GM11168 (cell line): ENCODE results near the gene RIN1.

Source experiments
- in situ Hi-C: fragments of 300-500 bp; cut with MboI; formaldehyde crosslinking; loops from one replicate; pipeline ENCODE4 v1.12.0; 2022; ENCODE audit warnings: low sequenced_read_pairs; ENCODE audit not compliant: unreplicated experiment

RIN1 gene

DNA sequence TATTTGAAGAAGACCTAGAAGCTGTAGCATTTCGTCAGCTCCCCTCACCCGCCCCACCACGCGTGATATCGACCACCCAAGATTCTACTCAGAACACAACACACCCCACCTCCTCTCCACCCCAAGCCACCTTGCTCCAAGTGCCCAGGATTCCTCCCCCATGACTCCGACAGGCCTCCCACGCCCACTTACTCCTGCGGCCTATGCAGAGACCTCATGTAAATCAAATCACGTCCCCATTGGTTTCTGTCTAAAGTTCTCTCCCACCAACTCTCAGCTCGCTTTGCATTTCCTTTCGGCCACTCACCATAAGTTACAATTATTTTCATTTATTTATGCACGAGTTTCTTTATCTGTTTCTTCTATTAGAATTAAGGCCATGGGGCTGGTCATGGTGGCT, 33.6 kb downstream of the RIN1 start:
- in situ Hi-C loops, result no loop called here

DNA sequence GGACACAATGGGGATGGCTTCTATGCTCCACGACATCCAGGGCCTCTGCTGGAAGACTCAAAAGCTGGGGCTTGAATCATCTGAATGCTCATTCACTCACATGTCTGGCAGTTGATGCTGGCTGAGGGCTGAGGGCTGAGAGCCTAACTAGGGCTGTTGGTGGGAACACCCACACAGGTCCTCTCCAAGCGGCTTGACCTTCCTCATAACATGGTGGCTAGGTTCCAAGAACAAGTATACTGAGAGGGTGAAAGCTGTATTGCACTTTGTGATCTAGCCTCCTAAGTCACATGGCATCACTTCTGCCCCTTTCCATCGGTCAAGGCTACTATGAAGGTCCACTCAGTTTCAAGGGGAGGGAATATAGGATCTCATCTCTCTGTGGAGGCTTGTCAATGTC, 37.0 kb downstream of the RIN1 start:
- in situ Hi-C loops, result no loop called here

DNA sequence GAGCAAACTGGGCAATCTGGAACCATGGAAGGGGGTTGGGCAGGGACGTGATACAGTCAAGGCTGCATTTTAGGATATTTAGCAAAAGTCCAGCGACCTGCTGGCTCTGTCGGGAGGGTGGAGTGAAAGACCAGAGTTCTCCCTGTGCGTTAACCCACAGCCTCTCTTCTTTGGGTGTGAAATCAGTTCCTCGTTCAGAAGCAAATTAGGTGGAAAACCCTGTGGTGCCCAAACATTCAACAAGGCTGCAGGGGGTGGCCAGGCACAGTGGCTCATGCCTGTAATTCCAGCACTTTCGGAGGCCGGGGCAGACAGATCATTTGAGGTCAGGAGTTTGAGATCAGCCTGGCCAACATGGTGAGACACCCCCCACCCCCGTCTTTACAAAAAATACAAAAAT, 38.6 kb downstream of the RIN1 start:
- in situ Hi-C loops, result no loop called here

DNA sequence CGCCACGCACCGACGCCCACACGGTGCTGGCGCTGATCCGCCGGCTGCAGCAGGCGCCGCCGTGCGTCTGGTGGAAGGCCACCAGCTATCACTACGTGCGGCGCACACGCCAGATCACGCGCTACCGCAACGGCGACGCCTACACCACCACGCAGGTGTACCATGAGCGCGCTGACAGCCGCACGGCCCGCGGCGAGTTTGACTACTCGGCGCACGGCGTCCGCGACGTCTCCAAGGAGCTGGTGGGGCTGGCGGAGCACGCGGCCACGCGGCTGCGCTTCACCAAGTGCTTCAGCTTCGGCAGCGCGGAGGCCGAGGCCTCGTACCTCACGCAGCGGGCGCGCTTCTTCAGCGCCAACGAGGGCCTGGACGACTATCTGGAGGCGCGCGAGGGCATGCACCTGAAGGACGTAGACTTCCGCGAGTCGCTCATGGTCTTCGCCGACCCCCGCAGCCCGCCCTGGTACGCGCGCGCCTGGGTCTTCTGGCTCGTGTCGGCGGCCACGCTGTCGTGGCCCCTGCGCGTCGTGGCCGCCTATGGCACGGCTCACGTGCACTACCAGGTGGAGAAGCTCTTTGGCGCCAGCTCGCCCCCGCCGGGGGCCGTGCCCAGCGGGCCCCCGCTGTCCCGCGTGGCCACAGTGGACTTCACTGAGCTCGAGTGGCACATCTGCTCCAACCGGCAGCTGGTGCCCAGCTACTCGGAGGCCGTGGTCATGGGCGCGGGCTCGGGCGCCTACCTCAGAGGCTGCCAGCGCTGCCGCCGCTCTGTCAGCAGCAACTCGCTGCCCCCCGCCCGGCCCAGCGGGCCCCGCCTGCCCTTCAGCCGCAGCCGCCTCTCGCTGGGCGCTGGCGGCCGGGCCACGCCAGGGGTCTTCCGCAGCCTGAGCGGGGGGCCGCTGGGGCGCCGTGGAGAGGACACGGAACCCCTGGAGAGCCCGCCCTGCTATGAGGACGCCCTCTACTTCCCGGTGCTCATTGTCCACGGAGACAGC, 41.3 kb downstream of the RIN1 start:
- in situ Hi-C loops, result no loop called here

DNA sequence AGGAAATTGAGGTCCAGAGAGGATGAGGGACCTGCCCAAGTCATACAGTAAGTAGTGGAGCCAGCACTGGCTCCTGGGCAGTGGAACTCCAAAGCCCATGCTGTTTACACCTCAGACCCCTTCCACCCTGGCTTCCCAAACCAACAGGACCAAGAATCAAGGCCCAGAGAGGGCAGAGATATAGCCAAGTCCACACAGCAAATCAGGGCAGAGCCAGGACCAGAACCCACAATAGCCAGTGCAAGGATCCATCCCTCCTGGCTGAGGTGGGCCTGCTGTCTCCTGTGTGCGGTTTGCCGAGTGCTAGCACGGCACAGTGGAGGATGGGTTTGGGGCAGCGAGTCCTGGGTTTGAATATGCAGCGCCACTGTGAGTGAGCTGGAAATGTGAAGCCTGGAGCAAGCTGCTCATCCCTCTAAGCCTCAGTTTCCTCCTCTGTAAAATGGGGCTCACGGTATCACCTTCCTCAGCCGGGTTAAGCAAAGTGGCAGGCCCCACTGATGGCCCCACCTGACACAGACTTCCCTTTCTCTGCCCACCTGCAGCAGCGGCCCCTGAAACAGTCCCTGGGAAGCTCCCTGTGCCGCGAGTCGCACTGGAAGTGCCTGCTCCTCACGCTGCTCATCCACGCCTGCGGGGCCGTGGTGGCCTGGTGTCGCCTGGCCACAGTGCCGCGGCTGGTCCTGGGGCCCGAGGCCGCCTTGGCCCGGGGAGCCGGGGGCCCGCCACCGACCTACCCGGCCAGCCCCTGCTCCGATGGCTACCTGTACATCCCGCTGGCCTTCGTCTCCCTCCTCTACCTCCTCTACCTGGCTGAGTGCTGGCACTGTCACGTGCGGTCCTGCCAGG, 42.2 kb downstream of the RIN1 start:
- in situ Hi-C loops, result no loop called here

DNA sequence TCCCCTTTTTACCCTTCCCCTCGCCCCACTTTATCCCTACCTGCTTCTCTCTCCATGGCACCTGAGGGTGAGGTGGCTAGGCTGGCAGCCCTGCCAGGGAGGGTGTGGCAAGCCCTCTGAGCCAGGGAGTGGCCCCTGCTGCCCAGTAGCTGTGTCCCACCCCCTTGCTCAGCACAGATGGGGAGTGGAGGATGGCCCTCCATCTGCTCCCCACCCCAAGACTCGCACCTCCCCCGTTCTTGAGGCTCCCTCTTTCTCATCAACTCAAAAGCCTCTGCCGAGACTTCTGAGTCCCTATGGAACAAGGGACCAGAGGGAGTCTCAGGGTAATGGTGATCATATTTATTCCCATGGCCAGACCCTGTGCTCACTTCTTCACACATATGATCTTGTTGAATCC, 42.9 kb downstream of the RIN1 start:
- in situ Hi-C loops, result no loop called here

DNA sequence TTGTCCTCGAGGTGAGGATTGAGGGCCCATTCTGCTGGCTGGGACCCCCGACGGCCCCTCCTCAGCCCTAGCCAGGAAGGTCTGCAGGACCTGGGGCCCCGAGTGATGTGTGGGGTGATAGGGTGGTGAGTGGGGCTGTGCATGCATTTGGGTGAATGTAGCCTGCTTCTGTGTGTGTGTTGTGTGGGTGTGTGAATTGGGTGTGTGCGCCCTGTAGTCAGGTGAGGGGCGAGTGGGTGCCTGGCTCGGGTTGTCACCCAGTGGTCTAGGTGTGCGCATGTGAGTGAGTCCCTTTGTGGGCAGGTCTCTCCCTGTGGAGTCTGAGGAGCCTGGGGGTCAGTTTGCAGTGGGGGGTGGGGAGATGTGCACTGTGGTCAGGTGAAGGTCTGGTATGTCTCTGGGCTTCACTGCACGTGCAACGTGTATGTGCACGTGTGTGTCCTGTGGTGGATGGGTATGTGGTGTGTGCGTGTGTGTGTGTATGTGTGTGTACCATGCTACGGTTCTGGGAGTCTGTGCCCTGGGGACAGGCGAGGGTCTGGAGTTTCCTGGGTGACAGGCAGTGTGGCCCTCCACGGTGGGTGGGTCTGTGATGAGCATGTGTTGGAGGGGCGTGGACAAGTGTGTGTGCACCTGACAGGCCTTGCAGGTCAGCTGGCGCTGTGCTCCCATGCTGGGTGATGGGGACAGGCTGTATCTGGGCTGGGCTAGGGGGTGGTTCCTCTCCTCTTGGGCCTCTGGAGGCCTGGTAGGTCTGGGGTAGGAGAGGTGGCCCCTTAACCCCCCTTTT, 43.5 kb downstream of the RIN1 start:
- in situ Hi-C loops, result no loop called here

DNA sequence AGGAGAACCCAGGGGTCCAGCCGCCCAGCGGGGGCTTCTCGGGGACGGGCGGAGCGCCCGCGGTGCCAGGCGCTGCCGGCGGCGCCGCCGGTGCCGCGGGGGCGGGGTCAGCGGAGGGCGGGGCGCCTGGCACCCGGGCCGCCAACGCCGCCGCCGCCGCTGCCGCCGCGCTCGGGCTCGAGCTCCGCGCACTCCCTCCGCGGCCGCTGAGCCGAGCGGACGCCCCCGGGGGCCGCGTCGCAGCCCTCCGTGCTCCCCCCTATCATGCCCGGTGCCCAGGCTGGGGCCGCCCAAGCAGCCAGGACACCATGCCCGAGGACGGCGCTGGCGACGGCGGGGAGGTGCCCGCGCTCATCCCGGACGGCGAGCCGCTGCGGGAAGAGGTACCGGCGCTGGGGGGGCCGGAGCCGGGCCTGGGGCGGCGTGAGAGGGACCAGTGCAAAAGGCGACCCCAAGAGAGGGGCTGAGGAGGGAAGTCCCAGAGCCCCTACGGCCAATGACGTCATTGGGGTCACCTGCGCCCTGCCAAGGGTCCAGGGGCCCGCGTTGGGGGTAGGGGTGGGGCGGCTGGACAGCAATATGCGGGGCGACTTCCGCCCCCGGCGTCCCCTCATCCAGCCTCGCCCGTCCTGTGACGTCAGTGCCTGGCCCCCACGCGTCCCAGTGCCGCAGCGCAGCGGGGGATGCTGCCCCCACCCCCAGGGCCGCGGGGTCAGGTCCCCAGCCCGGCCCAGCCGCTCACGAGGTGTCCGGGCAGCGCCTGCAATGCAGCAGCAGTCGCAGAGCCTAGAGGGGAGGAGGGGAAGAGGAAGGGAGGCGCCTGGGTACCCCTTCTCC, 44.3 kb downstream of the RIN1 start, which contains the start of gene TMEM151A:
Gene TMEM151A, plus strand, starts transcription at position 189 of the 837 bp plus-strand sequence. Its CDS starts 120 bp downstream, at position 309.
- in situ Hi-C loops, result no loop called here

DNA sequence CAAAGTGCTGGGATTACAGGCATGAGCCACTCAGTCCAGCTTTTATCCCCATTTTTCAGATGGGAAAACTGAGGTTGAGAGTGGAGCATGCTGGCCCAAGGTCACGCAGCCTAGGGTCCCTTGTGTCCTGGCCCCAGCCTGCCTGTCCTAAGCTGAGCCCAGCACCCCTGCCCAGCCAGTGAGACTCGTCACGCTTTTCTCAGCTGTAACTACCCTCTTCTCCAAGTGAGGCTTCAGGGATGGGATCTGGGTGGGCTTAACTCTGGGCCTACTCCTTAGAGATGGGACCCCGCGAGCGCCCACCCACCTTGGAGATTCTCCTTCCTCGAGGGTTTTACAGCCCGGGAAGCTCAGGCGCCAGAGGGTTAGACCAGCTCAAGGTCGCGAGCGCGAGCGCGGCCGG, 44.9 kb downstream of the RIN1 start:
- in situ Hi-C loops, result no loop called here

DNA sequence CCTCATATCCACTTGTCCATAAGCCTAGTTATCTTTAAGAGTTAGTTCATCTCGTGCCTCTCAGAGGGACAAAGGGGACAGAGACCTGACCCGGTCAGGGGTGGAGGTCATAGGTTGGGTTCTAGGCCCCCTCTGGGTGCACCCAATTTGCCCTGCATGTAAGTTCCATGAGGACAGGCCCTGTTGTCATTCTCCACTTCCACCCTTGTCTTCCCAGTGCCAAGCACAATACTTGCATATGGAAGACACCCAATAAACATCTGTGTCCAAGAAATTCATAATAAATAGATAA, 46.0 kb downstream of the RIN1 start:
- in situ Hi-C loops, result no loop called here

DNA sequence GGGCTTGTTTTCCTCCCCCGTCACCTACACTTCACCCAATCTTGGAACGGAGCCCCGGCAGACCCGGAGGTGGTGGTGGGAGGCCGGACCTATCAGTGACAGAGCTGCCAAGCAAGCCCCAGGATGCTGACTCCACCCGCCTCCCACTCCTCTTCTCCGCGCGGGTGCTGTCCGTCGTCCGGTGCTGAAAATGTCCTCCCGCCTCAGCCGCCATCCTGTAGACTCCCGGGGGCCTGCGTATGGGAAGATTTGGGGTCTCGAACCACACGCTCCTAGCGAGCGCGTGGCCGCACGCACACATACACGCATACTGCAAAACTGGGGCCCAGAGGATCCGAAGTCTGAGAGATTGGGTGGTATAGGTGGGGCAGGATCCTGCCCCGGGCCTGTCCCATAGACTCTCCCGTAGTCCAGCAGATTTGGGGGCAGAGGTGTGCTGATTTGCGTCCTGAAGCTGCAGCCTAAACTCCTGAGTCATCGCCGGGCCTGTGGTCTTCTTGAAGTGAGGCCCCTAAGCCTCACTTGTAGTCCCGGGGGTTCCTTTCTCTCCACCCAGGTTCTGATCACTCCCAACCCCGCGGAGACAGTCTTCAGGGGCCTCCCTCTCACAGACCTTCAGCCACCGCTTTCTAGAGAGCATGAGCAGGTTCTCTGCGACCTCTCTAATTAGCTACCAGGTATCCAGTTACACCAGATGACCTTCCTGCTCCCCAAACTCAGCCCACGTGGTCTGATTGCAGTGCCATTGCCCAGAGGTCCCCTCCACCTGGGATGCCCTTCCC, 46.5 kb downstream of the RIN1 start:
- in situ Hi-C loops, result no loop called here

DNA sequence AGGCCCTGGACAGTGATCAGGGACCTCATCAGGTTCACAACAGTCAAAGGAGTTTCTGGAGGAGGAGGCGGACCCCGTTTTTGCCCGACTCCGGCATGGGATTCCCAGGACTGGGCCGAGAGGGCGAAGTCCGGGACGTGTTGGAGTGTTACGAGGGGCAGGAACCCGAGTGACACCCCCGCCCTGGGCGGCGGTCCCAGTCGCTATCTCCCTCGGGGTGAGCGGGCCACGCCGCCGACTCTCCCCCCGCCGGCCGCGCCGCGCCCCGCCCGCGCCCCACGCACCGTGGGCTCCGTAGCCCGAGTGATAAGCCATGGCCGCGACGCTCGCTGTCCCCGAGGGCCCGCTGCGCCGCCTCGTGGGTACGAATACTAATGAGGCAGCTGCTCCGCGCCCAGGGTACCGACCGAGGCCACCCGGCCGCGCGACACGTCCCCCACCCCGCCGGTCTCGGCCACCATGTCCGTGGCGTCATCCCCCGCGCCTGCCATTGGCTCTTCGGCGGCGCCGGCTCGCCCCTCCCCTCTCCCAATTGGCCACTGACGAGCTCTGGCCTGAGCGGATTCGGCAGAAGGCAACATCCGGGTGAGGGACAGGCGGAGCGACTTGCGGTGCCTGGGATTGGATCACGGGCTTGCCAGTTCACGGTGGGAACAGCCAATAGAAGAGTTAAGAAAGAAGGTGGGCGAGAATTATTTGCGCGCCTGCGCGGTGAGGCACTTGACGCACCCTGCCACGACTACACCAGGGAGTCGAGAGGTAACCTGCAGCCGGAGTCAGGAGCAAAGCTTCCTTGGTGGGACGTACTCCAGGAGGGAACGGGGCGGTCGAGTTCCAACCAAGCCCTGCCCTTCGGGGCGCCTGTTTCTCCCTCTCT, 47.3 kb downstream of the RIN1 start, which contains the start of gene YIF1A:
Gene YIF1A, minus strand, starts transcription at position 473 of the 877 bp plus-strand sequence. Its CDS starts 158 bp downstream, at position 315.
- in situ Hi-C loops, result no loop called here

DNA sequence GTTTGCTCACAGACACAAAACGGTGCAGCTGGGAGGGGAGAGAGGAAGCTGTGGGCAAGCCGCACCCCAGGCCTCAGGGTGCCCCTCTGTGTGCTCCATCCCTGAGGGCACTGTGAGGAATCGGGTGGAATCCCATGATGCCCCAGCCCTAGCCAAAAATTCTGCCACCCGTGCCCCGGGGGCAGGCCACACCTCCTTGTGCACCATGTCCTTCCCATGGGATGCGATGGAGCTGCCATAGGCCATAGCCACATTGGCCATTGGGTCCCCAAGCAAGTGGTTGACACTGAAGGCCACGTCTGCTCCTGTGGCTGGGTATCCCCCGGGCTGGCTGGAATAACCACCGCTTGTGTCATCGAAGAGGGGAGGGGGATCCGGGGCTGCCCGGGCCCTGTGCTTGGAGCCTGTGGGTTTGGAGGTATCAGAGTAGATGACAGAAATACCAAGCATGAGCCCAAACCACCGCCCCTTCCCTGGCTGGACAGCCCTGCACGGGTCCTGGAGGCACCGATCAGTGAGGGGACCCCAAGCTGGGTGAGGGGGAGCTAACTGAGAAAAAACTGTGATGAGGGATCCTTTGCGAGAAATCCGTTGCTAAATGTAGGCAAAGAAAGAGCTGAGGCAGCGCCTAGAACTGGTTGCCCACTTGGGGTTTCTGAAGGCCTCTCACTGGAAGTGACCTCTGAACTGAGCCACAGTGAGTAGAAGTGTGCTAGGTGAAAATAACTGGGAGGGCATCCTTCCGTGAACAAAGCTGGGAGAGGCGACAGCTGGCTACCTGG, 48.2 kb downstream of the RIN1 start:
- in situ Hi-C loops, result no loop called here

DNA sequence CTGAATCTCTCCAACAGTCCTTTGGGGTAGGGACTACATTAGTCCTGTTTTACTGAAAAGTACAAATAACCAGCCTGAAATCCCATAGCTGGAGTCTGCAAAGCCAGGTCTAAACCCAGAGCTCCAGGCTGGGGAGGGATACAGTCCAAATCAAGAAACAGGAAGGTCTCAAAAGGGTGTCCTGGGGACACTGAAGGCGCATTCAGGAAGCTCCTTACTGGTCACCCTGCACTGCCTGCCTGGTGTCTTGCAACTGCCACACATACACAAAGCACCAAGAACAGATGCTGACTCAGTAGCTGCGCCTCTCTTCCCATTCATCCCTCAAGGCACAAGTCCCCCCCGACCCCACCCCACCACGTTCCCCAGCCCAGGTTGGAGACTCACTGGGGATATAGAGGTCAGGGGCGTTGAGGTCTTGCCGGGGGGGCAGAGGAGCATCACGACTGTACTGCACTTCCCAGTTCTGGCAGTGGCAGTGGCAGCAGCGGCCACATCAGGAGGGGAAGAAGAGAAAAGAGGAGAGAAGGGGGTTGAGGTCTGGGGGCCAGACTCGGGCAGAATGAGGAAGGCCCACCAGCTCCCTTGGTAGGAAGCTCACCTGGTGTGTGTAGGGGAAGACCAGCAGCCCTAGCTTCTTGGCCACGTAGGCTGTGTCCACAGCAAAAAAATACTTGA, 48.9 kb downstream of the RIN1 start:
- in situ Hi-C loops, result no loop called here

DNA sequence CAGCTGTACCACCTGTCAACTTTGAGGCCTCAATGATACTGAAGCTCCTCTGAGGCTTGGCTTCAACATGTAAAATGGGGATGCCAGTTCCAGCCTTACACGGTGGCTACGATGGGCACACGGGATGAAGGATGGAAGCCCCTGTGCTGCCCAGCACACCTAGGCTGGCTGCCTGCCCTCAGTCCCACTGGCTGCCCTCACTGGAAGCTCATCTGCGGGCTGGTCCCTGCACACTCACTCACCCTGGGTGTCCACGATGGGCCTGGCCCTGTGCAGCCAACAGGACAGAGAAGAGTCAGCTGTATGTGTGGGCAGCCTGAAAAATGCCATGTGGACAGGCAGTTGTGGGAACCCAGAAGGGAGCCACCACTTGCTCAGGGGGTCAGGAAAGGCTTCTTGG, 49.5 kb downstream of the RIN1 start:
- in situ Hi-C loops, result no loop called here

DNA sequence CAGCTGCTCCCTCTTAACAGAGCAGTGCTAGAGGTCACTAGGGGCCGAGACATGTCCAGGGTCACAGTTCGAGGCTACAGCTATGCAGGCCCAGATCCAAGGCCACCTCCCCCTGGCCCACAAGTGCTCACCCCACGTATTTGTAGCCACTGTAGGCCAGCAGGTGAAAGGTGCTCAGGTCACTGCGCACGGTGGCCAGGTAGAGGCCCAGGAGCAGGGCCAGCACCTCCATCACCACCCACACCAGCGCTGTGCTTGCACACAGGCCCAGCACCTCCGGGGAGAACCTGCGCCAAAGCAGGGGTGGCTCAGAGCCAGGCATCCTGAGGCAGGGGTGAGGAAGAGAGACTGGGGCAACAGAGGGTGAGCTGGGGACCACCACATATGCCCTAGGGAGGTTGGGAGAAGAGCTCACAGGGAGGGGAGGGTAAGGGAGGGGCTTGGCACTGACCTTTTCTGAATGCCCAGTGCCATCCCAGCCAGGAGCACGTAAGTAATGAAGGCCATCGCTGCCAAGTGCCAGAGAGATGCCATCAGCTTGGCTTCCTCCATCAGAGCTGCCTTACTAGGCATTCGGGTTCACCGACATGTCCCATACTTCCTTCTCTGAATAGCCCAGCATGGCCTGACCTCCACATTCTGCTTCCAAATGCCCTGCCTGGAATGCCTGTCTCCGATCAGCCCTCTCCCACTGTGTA, 50.8 kb downstream of the RIN1 start:
- in situ Hi-C loops, result no loop called here
